HG02885 (cell line): ENCODE data around the gene CCL14.
"Not testable (repeated sequence)": the region's sequence is repeated elsewhere in the genome, so short reads cannot be mapped to it uniquely, and the experiment has no call there.

Experiments
- ATAC-seq: cut with Tn5 transposase; IDR thresholded peaks from one replicate; pipeline ENCODE4 v1.9.1; 2021; ENCODE audit warnings: mild to moderate bottlenecking; ENCODE audit not compliant: unreplicated experiment, poor library complexity

Gene CCL14

DNA sequence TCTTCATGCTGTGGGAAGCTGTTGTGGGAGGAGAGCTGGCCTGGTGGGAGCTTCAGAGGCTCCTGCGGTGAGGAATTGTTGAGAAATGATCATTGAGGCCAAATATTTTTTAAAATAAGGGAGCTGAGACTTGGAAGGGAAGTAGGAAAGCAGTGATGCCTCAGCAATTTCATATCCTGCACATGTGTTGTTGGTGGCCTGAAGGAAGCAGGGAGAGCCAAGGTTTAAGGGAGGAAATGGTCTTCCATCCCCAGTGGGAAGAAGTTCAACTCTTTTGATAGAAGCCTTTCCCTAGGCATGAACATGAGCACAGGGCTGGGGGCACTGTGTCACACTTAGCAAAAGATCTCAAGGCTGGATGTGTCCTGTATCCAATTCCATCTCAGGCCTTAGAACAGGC lies at the start of gene CCL14:
Gene CCL14 (minus strand): TSS at position 87 of the 400 bp plus-strand sequence. CDS start 80 bp downstream, at position 7.
- no peak for ATAC-seq

DNA sequence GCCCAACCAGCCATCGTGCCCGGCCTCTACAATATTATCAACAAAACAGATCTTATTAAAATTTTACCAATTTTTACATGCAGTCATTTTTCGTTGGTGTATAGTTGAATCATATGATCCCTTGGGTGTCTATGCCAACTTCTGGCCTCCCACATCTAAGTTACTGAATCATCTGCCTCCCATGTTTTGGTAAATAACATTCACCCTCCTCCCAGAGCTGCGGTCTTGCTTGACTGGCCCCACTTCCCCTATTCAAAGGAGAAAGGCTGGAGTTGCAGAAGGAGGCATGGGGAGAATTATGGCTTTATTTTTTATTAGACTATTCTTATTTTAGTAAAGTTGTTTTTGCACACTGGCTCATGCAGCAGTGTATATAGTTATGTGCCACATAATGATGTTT lies 49.7 kb upstream of the CCL14 start:
- ATAC-seq = no peak

DNA sequence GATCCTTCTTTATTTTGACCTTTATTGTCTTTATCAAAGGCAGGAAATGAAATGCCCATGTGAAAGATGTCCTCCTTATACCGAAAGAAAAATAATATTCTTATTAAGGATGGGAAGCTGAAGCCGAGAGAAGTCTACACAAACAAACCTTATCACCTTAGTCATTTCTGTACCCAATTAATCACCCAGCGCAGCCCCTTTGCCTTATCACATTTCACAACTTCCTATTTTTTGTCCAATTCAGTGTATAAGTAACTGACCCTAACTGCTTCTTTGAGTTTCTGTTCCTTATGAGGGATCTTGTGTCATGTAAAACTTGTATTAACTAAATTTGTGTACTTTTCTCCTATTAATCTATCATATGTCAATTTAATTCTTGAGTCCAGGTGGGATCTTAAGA lies 47.6 kb upstream of the CCL14 start:
- no peak for ATAC-seq

DNA sequence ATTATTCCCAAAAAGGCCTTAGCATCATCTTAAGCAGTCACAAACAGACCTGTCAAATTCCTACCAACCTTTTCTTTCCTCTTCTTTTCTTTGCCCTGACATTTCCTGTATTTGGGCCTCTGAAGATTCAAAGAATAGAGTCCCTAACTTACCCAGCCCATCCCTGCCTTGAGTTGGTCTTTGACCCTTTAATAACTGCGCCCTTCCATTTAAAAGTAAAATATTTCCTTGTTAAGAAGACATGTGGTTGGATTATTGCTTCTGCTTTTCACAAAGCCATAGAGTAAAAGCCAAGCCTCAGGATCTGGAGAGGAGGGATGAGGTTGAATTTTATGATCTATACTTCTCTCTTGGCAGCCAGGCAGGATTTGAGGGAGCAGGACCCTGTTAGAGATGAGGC lies 44.4 kb upstream of the CCL14 start:
- ATAC-seq = no peak

DNA sequence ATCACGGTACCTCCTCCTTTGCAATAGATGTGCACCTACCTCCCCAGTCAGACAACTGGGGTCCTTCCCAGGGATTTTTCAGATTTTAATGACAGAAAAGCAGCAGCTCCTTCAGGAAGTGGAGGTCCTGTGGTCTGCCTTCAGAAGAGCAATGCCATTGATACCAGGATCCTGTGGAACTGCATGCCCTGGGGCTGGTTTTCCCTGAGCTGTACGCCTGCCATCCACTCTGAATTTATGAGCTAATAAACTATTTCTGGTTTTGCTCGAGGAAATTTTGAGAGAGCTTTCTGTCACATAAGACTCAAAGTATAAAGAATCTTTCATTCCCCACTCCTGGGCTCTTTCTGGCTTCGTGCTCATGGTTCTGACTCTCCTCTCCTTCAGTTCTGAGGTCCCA lies 41.2 kb upstream of the CCL14 start:
- ATAC-seq = no peak

DNA sequence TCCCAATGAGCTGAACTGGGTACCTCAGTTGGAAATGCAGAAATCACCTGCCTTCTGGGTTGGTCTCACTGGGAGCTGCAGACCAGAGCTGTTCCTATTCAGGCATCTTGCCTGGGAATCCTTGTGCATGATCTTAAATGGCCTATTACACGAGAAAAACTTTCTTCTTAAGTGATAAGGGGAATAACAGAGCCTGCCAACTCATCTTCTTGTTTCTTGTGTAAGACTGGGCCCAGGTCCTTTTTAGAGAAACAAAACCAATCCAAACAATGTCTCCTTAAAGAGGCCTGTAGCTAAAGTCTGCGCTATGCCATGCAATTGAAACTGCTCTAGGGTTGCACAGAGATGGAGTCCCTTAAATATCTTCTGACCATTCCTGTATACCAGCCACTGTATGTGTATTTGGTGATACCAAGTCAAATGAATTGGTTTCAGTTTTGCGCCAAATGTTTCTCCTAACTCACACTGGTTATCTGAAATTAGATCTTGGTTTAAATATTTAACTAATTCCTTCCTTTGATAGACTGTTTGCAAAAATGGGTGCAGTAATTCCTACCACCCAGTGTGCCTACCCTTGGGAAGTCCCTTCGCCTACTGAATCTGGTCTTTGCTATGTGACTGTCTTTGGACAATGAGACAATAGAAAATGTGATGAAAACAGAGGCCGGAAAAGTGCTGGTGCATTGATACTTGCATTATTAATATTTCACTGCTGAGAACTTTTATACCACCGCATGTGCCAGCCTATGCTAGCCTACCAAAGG lies 37.8 kb upstream of the CCL14 start:
- no peak for ATAC-seq

DNA sequence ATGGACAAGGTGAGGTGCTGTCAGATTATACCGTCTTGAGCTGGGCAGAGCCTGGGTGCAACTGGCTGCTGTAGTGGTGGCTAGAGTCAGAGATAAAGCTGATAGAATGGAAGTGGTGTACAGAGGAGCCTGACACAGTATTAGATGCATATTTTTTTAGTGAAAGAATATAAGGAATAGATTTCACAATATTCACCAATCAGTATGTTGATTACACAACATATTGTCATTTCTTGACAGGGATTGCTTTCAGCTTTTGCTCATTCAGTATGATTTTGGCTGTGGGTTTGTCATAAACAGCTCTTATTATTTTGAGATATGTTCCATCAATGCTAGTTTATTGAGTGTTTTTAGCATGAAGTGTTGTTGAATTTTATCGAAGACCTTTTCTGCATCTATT lies 32.9 kb upstream of the CCL14 start:
- ATAC-seq = no peak

DNA sequence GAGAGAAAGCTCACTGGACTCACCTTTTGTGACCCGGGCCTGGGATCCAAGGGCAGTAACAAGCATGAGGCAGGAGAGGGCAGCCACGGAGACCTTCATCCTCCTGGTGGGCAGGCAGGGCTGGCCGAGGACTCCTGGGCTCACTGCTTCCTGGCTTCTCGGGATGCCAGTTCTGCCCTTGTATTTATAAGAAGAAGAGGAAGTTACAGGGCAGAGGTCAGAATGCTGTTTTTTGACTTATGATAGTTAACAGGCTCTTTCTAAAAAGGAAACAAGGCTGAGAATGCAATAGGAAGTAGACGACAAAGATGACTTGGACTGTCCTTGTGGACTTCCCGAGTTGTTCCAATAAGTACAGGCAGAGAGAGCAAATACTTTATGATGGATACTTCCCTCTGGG lies 31.3 kb upstream of the CCL14 start, which contains the start of gene CCL23:
Gene CCL23 (minus strand): TSS at position 174 of the 400 bp plus-strand sequence. CDS start 75 bp downstream, at position 99.
- ATAC-seq = no peak

DNA sequence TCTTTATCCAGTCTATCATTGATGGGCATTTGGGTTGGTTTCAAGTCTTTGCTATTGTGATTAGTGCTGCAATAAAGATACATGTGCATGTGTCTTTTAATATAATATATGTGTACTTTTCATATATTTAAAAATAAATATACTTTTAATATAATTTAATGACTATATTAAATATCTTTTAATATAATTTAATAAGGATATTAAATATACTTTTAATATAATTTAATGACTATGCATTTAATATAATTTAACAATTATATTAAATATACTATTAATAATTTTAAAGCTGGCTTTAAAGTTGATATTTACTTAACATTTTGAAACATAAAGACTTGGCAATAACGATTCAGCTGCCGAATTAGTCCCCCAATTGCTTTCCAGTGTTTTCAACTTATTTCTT lies 30.0 kb upstream of the CCL14 start:
- no peak for ATAC-seq

DNA sequence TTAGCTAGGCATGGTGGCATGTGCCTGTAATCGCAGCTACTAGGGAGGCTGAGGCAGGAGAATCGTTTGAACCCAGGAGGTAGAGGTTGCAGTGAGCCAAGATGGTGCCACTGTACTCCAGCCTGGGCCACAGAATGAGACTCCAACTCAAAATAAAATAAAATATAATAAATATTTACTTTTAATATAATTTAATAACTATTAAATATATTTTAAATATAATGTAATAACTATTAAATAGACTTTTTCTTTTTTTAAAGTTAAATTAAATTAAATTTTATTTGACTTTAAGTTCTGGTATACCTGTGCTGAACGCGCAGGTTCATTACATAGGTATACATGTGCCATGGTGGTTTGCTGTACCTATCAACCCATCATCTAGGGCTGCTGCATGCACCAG lies 29.4 kb upstream of the CCL14 start:
- not testable (repeated sequence) for ATAC-seq

DNA sequence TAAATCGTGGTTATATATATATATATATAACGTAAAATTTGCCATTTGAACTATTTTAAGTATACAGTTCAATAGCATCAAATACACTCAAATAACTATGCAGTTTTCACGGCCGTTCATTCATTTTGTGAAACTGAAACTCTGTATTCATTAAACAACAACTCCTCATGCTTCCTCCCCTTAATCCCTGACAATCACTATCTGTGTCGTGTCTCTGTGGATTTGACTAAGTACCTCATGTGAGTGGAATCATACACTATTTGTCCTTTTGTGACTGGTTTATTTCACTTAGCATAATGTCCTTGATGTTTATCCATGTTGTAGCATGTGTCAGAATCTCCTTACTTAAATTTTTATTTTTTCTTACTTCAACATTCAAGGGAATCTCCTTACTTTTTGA lies 28.4 kb upstream of the CCL14 start:
- no peak for ATAC-seq

DNA sequence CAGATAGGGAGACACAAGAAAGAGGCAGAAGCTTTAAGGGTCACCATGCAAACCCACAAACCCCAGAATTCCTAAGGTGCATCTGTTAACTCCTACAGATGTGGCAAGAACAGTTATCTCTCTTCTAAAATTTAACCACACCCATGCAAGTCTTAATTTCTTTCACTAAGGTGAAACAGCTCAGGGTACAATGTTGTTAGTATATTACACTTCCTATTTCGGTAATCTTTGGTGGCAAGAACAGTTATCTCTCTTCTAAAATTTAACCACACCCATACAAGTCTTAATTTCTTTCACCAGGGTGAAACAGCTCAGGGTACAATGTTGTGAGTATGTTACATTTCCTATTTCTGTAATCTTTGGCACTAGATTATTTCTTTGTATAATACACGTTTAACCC lies 24.7 kb upstream of the CCL14 start:
- no peak for ATAC-seq

DNA sequence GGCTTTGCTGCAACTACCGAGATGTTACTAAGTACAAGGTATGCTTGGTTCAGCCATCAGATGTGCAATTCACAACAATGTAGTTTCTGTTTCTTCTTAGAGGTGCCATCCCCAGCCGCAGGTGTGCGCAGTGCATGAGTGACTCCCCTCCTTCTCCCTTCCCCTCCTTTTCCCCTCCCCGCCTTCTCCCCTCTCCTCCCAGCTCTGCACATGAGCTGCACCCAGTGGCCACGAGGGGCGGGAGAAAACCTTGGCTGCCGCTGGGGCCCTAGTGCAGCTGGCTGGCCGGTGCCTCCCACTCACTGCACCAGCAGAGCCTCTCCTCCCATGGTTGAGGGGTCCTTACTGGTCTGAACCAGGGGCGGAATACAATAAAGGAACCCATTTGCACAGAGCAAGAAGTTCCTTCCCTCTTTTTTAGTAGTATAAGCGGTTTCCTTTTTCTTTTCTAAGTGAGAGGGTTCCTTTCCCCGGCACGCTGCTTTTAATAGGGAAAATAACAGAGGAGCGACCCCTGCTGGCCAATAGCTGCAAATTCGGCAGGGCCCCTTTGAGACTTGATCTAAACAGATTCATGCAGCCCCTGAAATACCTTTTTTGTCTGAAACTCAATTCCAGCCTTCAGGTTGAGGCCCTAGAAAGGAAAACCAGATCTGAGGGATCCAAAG lies 22.6 kb upstream of the CCL14 start:
- ATAC-seq = no peak

DNA sequence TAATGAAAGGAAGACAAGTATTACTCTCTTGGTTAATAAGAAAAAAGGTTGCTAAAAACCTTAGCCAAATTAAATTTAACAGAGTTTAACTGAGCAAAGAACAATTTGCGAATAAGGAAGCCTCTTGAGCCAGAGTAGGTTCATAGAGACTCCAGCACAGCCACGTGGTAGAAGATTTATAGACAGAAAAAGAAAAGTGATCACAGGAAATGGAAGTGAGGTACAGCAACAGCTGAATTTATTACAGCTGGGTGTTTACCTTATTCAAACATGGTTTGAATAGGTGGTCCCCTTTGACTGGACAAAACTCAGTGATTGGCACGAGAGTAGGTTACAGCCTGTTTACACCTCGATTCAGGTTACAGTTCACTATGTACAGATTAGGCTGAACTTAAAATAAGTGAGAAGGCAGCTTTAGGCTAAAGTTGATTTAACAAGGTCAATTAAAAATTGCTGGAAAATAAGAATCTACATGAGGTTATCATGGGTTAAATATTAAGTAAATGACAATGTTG lies 18.1 kb upstream of the CCL14 start:
- no peak for ATAC-seq

DNA sequence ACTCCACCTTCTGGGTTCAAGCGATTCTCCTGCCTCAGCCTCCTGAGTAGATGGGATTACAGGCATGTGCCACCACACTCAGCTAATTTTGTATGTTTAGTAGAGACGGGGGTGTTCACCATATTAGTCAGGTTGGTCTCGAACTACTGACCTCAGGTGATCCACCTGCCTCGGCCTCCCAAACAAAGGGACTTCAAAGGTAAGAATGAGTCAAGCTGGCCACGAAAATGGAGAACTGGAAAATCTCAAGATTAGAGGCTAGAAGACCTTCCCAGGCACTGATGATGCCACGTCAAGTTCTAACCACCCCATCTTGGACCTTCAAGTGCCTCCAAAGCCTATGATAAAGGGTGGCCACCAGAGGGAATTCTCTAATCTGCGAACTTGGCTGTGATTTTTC lies 16.1 kb upstream of the CCL14 start:
- no peak for ATAC-seq

DNA sequence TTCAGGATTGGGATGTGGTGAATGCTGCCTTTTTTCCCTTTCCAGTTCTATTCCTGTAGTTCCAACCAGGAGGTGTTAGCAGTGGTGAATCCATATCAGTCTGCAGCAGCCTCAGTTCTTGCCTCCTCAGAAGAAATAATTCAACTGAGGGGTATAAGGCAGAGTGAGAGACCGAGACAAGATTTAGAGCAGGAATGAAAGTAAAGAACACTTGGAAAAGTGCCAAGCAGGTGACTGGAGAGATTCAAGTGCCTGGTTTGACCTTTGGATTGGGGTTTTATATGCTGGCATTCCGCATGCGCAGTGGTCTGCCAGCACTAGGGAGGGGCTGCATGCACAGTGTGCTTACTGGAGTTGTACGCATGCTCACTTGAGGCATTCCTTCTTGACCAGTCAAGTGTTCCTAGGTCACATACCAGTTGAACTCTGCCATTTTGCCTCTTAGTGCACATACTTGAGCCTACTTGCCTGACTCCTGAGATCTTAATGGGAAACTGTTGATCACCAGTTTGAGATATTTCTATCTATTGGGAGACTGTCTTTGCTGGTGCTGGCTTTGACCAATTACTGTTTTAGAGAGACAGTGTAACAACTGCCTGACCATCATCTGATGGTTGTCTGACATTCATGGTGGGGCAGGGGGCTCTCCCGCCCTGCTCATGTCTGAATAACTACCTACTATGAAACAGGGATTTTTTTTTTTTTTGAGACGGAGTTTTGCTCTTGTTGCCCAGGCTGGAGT lies 15.5 kb upstream of the CCL14 start:
- no peak for ATAC-seq

DNA sequence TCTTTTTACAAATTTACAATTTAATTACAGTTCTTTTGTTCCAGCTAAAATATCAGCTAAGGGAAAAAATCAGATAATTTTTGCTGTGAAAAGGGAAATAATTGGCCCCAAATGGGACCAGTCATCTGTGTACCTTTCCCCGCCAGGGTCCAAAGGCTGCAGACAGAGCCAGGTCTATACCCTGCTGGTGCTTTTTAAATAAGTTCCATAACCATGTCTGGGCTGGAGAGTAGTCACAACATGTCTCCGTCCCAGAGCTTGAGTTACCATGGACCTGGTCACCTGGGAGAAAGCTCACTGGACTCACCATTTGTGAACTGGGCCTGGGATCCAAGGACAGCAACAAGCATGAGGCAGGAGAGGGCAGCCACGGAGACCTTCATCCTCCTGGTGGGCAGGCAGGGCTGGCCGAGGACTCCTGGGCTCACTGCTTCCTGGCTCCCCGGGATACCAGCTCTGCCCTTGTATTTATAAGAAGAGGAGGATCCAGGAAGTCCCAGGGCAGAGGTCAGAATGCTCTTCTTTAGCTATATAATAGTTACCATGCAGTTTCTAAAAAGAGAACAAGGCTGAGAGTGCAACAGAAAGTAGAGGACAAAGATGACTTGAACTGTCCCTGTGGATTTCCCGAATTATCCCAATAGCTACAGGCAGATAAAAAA lies 14.7 kb upstream of the CCL14 start, which contains the start of gene CCL15:
Gene CCL15 (minus strand): TSS at position 444 of the 662 bp plus-strand sequence. CDS start 61 bp downstream, at position 383.
- no peak for ATAC-seq

DNA sequence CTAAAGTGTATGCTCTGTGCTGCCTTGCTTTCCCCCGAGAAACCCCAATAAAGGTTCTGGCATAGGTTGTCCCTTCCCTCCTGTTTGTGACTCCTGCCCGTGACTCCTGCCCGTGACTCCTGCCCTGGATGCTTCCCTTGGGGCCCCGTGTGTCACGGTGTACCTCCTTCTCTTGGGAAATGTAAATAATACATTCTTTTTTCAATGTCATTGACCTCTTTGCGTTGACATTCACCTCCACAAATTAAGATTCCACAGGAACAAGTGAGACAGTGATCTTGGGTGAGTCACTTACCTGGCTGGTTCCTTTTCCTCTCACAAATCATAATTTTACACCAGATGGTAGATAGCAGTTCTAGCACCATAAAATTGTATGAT lies 14.2 kb upstream of the CCL14 start:
- no peak for ATAC-seq

DNA sequence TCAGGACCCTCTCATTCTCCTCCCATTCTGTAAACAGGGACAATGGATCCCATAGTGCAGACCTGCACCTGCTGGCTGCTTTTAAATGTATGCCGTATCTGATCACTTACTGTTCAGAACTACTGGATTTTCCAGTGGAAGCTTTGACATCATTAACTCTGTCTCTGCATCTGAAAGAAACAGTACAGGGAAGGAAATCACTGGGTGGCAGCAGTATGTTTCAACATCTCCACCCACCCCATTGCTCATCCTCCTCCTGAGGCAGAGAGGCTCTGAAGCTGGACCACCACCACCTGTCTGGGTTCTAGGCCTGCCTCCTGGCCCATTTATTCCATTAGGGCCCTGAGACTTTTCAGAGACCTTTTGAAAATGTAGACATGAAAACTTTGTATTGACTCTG lies 12.2 kb upstream of the CCL14 start:
- no peak for ATAC-seq

DNA sequence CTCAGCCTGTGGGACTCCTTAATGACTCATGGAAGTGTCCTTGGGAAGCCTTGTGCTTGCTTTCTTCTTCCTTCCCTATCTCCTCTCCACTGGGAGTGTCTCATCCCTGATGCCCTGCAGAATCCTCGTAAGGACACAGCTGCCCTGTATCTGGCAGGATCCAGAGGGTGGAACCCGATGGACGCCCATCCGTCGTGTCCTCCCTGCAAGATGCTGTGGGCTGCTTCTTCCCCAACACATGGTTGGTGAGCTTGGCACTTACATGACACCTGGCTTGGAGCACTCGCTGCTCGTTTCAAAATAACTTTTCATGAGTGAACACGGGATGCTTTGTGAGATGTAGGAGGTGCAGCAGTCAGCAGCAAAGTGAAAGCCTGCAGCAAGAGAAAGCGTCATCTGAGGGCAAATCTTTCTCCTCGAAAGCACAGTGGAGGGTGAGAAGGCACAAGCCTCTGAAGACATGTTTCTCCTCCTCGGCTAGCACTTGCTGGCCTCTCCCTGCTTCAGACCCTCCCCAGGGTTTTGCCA lies 11.6 kb upstream of the CCL14 start:
- ATAC-seq = no peak
